HG03175 (cell line): ENCODE results near the gene TWNK.
"Not testable (repeated sequence)": the region's sequence is repeated elsewhere in the genome, so short reads cannot be mapped to it uniquely, and the experiment has no call there.

Experiments used
- ATAC-seq: cut with Tn5 transposase; IDR thresholded peaks from one replicate; pipeline ENCODE4 v1.9.1; 2021; ENCODE audit warnings: mild to moderate bottlenecking, moderate library complexity; ENCODE audit not compliant: unreplicated experiment

TWNK gene

GRCh38 chr10:101029520-101030295 lies 42.4 kb downstream of the TWNK start:
- no peak for ATAC-seq

GRCh38 chr10:101030496-101031127 lies 43.3 kb downstream of the TWNK start:
- ATAC-seq, result no peak

GRCh38 chr10:101031128-101031795 lies 43.9 kb downstream of the TWNK start, which contains the start of the genes PDZD7 and SFXN3:
PDZD7 (minus strand) TSS chr10:101031129; CDS start chr10:101030219, 910 bp downstream.
SFXN3 (plus strand) TSS chr10:101031234; CDS start chr10:101034695, 3,461 bp downstream.
- ATAC-seq, result peak; percentile 95

- peak; percentile 28 for ATAC-seq
These were observed 44.7 kb downstream of the TWNK start for GRCh38 chr10:101031796-101032636.

GRCh38 chr10:101032637-101033224 lies 45.4 kb downstream of the TWNK start:
- no peak for ATAC-seq

- ATAC-seq, result no peak
These were observed 45.9 kb downstream of the TWNK start for GRCh38 chr10:101033276-101033675.

- not testable (repeated sequence) for ATAC-seq
These were observed 47.1 kb downstream of the TWNK start for GRCh38 chr10:101034404-101034803.

GRCh38 chr10:101035314-101035713 lies 48.0 kb downstream of the TWNK start:
- ATAC-seq, result no peak

- ATAC-seq, result no peak
These were observed 48.8 kb downstream of the TWNK start for GRCh38 chr10:101035916-101036702.

GRCh38 chr10:101036726-101037125 lies 49.4 kb downstream of the TWNK start:
- ATAC-seq, result no peak

- no peak for ATAC-seq
These were observed 51.1 kb downstream of the TWNK start for GRCh38 chr10:101038484-101038883.

- no peak for ATAC-seq
These were observed 52.7 kb downstream of the TWNK start for GRCh38 chr10:101040061-101040460.

- ATAC-seq, result no peak
These were observed 53.5 kb downstream of the TWNK start for GRCh38 chr10:101040851-101041250.

GRCh38 chr10:101041252-101041761 lies 54.0 kb downstream of the TWNK start:
- ATAC-seq, result peak; percentile 62

GRCh38 chr10:101042118-101042517 lies 54.8 kb downstream of the TWNK start:
- no peak for ATAC-seq

GRCh38 chr10:101042667-101043362 lies 55.5 kb downstream of the TWNK start:
- ATAC-seq, result peak; percentile 97

GRCh38 chr10:101043363-101043707 lies 56.0 kb downstream of the TWNK start:
- no peak for ATAC-seq
